ENCODE results near the gene TOP1. TPM values are rescaled to one million over a fixed set of nuclear protein-coding genes. Genes with fewer than 3 reads are reported as not detected.

The TOP1 gene
- total and polyA plus RNA-seq, 9 of the 15 experiments (the other 6 are each of a cell fraction or from before 2014, with no cell fraction given): 26.4 to 127 (median 39.6) TPM

GRCh38 chr20:41126719-41127118 lies 98.1 kb downstream of the TOP1 start:
- no peak overlapping the region for H3K9ac ChIP-seq (ENCODE audit: insufficient read depth in 1 of 2, low read depth in 2 of 2, low read length in 2 of 2)
- H3K79me2 ChIP-seq (ENCODE audit: control insufficient read depth, insufficient read depth, low read length): no peaks in the 10 kb centered on the region
- H4K20me1 ChIP-seq (replicated peaks; ENCODE audit: control insufficient read depth, insufficient read depth, low read length): 0 out of 2 replicates have a peak, but pooled peaks cover 3% of the 10 kb centered on the region
- no peak overlapping the region for H3K4me3 ChIP-seq
- H3K27ac ChIP-seq (ENCODE audit: extremely low read depth, low read depth, low read length): no peak overlapping the region
- BruUV-seq (replicated peaks): no TSS peak
- DNase-seq (ENCODE audit: extremely low read depth in 1 of 4, low spot score in 3 of 4) (no peak), ATAC-seq (no peak; the same call in 1 of the 3 replicates), FAIRE-seq (no peak)
- no peak overlapping the region for H2AFZ ChIP-seq (ENCODE audit: low read depth, low read length)
- H3K36me3 ChIP-seq (ENCODE audit: control insufficient read depth, insufficient read depth, low read length): peaks cover 43% of the 10 kb centered on the region; the same call in 2 of the 3 replicates
- H3K27me3 ChIP-seq (ENCODE audit: control insufficient read depth in 2 of 2, insufficient read depth in 2 of 2, low read length in 2 of 2): no peaks in the 10 kb centered on the region
- TF ChIP-seq RAD21 (CRISPR knock-in tag; conservative IDR thresholded peaks at IDR 0.05 in 1 of 2, IDR thresholded peaks at IDR 0.05 in 1 of 2) (no peak), HBP1 (CRISPR knock-in tag; IDR thresholded peaks at IDR 0.05) (no peak), EP400 (IDR thresholded peaks at IDR 0.05) (no peak), HEY1 (CRISPR knock-in tag; IDR thresholded peaks at IDR 0.05; ENCODE audit: borderline replicate concordance) (no peak), TCF7 (IDR thresholded peaks at IDR 0.05; ENCODE audit: borderline replicate concordance) (no peak), NEUROD1 (IDR thresholded peaks at IDR 0.05; ENCODE audit: borderline replicate concordance, low read depth, low read length, partially characterized antibody) (no peak), RBM17 (IDR thresholded peaks at IDR 0.05; ENCODE audit: borderline replicate concordance, low read depth, low read length) (no peak), SRSF1 (IDR thresholded peaks at IDR 0.05; ENCODE audit: low read depth, low read length) (no peak), FOXK1 (CRISPR knock-in tag; IDR thresholded peaks at IDR 0.05; ENCODE audit: borderline replicate concordance) (no peak), ZNF57 (CRISPR knock-in tag; IDR thresholded peaks at IDR 0.05) (no peak), SMARCA5 (IDR thresholded peaks at IDR 0.05) (no peak), CHD2 (IDR thresholded peaks at IDR 0.05; ENCODE audit: low read depth, low read length) (no peak), POU5F1 (IDR thresholded peaks at IDR 0.05; ENCODE audit: borderline replicate concordance, low read depth, low read length, partially characterized antibody) (no peak), HDGF (IDR thresholded peaks at IDR 0.05) (no peak), ZNF3 (CRISPR knock-in tag; IDR thresholded peaks at IDR 0.05) (no peak), SMARCE1 (IDR thresholded peaks at IDR 0.05) (no peak), ZBTB11 (CRISPR knock-in tag; IDR thresholded peaks at IDR 0.05) (no peak), RFX1 (IDR thresholded peaks at IDR 0.05) (no peak), GABPB1 (CRISPR knock-in tag; IDR thresholded peaks at IDR 0.05) (no peak), ZNF263 (CRISPR knock-in tag; IDR thresholded peaks at IDR 0.05; ENCODE audit: borderline replicate concordance) (no peak)
- in situ Hi-C loops (cut with MboI): no loop called here
- WGBS (ENCODE audit: insufficient coverage, low coverage, missing lambda C conversion rate): 93% methylated on average over 3 of the region's 3 CpGs
- no peaks in the 10 kb centered on the region for H3K4me1 ChIP-seq (replicated peaks in 1 of 2; ENCODE audit: control insufficient read depth in 2 of 2, insufficient read depth in 2 of 2, low read length in 2 of 2)
- POLR2A ChIA-PET: interaction anchor here (0.6 to 1.6 kb wide), 5 partner anchors 12 to 382 kb away, joined by 3 to 5 read pairs (median 4); no protein-coding TSS in a partner anchor
- intact Hi-C loops (cut with micrococcal nuclease): no loop called here
- H3K9me3 ChIP-seq (replicated peaks; ENCODE audit: control insufficient read depth, insufficient read depth, low read depth, low read length): no peaks in the 10 kb centered on the region
- H3K4me2 ChIP-seq (ENCODE audit: insufficient read depth, low read length): no peak overlapping the region
- H3K9me1 ChIP-seq (ENCODE audit: control insufficient read depth, insufficient read depth, low read length): no peaks in the 10 kb centered on the region
- CTCF ChIA-PET (ENCODE audit: low intra/inter-chr PET ratio): no interaction called here
